ENCODE measurements around the gene PACRG.

DNA sequence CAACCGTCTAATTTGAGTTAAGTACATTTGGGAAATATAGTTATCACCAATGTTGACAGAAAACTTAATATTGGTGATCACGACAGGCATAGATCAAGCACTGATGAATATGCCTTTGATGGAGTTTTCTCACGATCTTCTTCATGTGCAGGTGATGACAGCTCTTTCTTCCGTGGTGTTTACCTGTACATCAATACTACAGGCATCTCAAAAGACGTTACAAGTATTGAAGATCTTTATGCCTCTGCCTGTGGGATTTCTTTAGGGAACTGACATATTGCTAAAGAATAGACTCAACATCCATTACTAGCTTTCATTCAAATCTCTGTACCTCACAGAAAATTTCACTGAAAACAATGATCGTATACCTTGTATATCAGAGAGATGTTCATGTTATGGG, 178.7 kb downstream of the PACRG start:
- TF ChIP-seq POLR2A (IDR thresholded peaks at IDR 0.05), result no peak
- TF ChIP-seq, protein P1, sequence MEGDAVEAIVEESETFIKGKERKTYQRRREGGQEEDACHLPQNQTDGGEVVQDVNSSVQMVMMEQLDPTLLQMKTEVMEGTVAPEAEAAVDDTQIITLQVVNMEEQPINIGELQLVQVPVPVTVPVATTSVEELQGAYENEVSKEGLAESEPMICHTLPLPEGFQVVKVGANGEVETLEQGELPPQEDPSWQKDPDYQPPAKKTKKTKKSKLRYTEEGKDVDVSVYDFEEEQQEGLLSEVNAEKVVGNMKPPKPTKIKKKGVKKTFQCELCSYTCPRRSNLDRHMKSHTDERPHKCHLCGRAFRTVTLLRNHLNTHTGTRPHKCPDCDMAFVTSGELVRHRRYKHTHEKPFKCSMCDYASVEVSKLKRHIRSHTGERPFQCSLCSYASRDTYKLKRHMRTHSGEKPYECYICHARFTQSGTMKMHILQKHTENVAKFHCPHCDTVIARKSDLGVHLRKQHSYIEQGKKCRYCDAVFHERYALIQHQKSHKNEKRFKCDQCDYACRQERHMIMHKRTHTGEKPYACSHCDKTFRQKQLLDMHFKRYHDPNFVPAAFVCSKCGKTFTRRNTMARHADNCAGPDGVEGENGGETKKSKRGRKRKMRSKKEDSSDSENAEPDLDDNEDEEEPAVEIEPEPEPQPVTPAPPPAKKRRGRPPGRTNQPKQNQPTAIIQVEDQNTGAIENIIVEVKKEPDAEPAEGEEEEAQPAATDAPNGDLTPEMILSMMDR (IDR thresholded peaks at IDR 0.05), result no peak
